Calu3 (cell line): ENCODE results near the gene C1orf226. TPM values are rescaled to one million over a fixed set of nuclear protein-coding genes. Genes with fewer than 3 reads are reported as not detected.
"Not testable (repeated sequence)": the region's sequence is repeated elsewhere in the genome, so short reads cannot be mapped to it uniquely, and the experiment has no call there.

Experiments
- BruUV-seq: library from RNA; stranded (reverse); fragments of 400-500 nt; replicated peaks from 2 replicates; lab custom pipeline; 2021; lab: Mats Ljungman, UMichigan
- CTCF ChIA-PET: fragments of 300-600 bp; sonication (Branson Sonifier 250); formaldehyde crosslinking; loops from one replicate; lab custom pipeline; 2022; ENCODE audit warnings: antibody characterized with exemption; lab: Charles Lee
- DNase-seq: peaks from one replicate; pipeline ENCODE4 v3.0.0; 2022
- H3K27ac Mint-ChIP-seq: one replicate; pipeline ENCODE4 v1.8.0; 2022; ENCODE audit warnings: mixed read lengths; ENCODE audit not compliant: unreplicated experiment
- H3K27me3 Mint-ChIP-seq: one replicate; pipeline ENCODE4 v1.8.0; 2022; ENCODE audit warnings: mixed read lengths; ENCODE audit not compliant: unreplicated experiment
- H3K36me3 Mint-ChIP-seq: one replicate; pipeline ENCODE4 v1.8.0; 2022; ENCODE audit warnings: mild to moderate bottlenecking, moderate library complexity, mixed read lengths; ENCODE audit not compliant: insufficient read depth, unreplicated experiment
- H3K4me1 Mint-ChIP-seq: one replicate; pipeline ENCODE4 v1.8.0; 2022; ENCODE audit warnings: mild to moderate bottlenecking, low read depth, mixed read lengths; ENCODE audit not compliant: unreplicated experiment
- H3K4me3 Mint-ChIP-seq: one replicate; pipeline ENCODE4 v1.8.0; 2022; ENCODE audit warnings: mild to moderate bottlenecking, low read depth, moderate library complexity, mixed read lengths; ENCODE audit not compliant: unreplicated experiment
- H3K9me3 Mint-ChIP-seq: one replicate; pipeline ENCODE4 v1.8.0; 2022; ENCODE audit warnings: low read depth, mixed read lengths; ENCODE audit not compliant: unreplicated experiment
- CTCF ChIP-seq: fragments of 200-600 bp; IDR thresholded peaks from one replicate; pipeline ENCODE4 v1.8.0; 2022; ENCODE audit warnings: antibody characterized with exemption; ENCODE audit not compliant: unreplicated experiment
- intact Hi-C: fragments of 100-400 bp; cut with micrococcal nuclease; formaldehyde crosslinking; loops from one replicate; pipeline ENCODE4 v1.10.0; 2022; ENCODE audit not compliant: unreplicated experiment
- microRNA-seq: library from miRNA; unstranded; fragments of <30 nt; microRNA quantifications from one replicate; pipeline ENCODE4 v1.2.0, GENCODE V29; 2022
- total RNA-seq: library from RNA; stranded (reverse); gene quantifications from 2 replicates; pipeline ENCODE4 v1.2.3, GENCODE V29; 2022

The C1orf226 gene
- total RNA-seq, 1 experiment from 2014 or later = 14.1 TPM

GRCh38 chr1:162421258-162422164, 40.0 kb downstream of the C1orf226 start:
- CTCF ChIA-PET = interaction anchor here (0.7 kb wide), 1 partner anchor 76 kb away, joined by 3 read pairs; the partner anchor contains the start of gene UHMK1
- Mint-ChIP-seq H3K4me1 (peaks cover 48% of the 10 kb centered on the region), H3K27ac (peak overlapping the region; percentile 35), H3K9me3 (peaks cover 16% of the 10 kb centered on the region), H3K36me3 (peaks cover 5% of the 10 kb centered on the region), H3K27me3 (no peaks in the 10 kb centered on the region), H3K4me3 (peak overlapping the region; percentile 3)
- BruUV-seq = no TSS peak
- TF ChIP-seq CTCF = no peak
- intact Hi-C loops = loop anchor here (5.0 kb wide), 1 partner anchor 76 kb away; the partner anchor contains the start of gene UHMK1
- DNase-seq = no peak

- Mint-ChIP-seq H3K27me3 (no peaks in the 10 kb centered on the region), H3K4me1 (peaks cover 48% of the 10 kb centered on the region), H3K36me3 (peaks cover 5% of the 10 kb centered on the region), H3K9me3 (peaks cover 16% of the 10 kb centered on the region), H3K4me3 (no peak overlapping the region), H3K27ac (no peak overlapping the region)
- no peak for DNase-seq
- intact Hi-C loops = loop anchor here (5.0 kb wide), 1 partner anchor 74 kb away; the partner anchor contains the start of gene UHMK1
- no peak for TF ChIP-seq CTCF
- CTCF ChIA-PET = no interaction called here
- no TSS peak for BruUV-seq
These were observed 41.3 kb downstream of the C1orf226 start for GRCh38 chr1:162422662-162423375.

GRCh38 chr1:162430583-162430982, 49.1 kb downstream of the C1orf226 start:
- H3K36me3 Mint-ChIP-seq = no peaks in the 10 kb centered on the region

GRCh38 chr1:162432977-162433713, 51.6 kb downstream of the C1orf226 start:
- H3K27ac Mint-ChIP-seq, H3K36me3 Mint-ChIP-seq, DNase-seq, BruUV-seq, H3K4me1 Mint-ChIP-seq, H3K27me3 Mint-ChIP-seq, H3K4me3 Mint-ChIP-seq, H3K9me3 Mint-ChIP-seq, intact Hi-C loops, CTCF ChIA-PET: not testable (repeated sequence)

More at GRCh38 chr1:162430583-162430982, 49.1 kb downstream of the C1orf226 start:
- Mint-ChIP-seq H3K4me3 (no peak overlapping the region), H3K9me3 (no peaks in the 10 kb centered on the region), H3K27ac (no peak overlapping the region), H3K27me3 (no peaks in the 10 kb centered on the region), H3K4me1 (no peaks in the 10 kb centered on the region)
- no TSS peak for BruUV-seq
- no peak for DNase-seq
- intact Hi-C loops = no loop called here
- no peak for TF ChIP-seq CTCF
- CTCF ChIA-PET = interaction anchor here (0.7 to 1.1 kb wide), 2 partner anchors 11 to 686 kb away, joined by 3 read pairs; no protein-coding TSS in a partner anchor

Small RNA genes lying within 50 kb of the gene (microRNA-seq; reads per million reads assigned to microRNA genes)
- gene MIR556 = 24.6 reads per million, percentile 47 among the genes with 10 or more reads in this experiment

Other genes with a start within 250 kb of the C1orf226 start
- not detected in 2 replicates for gene SPATA46, start 4.9 kb upstream of the C1orf226 start, total RNA-seq
- gene SH2D1B, start 30.4 kb downstream of the C1orf226 start, total RNA-seq = not detected in 2 replicates
- gene UHMK1, start 116.1 kb downstream of the C1orf226 start, total RNA-seq = 87.8 and 98.1 TPM in 2 replicates
- 40.8 and 47.2 TPM in 2 replicates for gene UAP1, start 180.0 kb downstream of the C1orf226 start, total RNA-seq